OCI-M2 (cell line): ENCODE measurements around the gene OTP.
A peak's percentile ranks its signal among the peaks of the same experiment; 100 is the strongest.

Experiments
- DNase-seq: peaks from one replicate; lab custom pipeline; 2025; ENCODE audit not compliant: unreplicated experiment; lab: John Stamatoyannopoulos, UW

Gene OTP

GRCh38 chr5:77640589-77641396 lies 2.3 kb upstream of the OTP start:
- no peak for DNase-seq

- DNase-seq: no peak
Measured at GRCh38 chr5:77638763-77639671, 504 bp upstream of the OTP start.

- no peak for DNase-seq
Measured at GRCh38 chr5:77637170-77637997, 1.1 kb downstream of the OTP start.

- no peak for DNase-seq
Measured at GRCh38 chr5:77636641-77637169, 1.8 kb downstream of the OTP start.

GRCh38 chr5:77635917-77636640 lies 2.4 kb downstream of the OTP start:
- DNase-seq: no peak

- DNase-seq: no peak
Measured at GRCh38 chr5:77635067-77635916, 3.2 kb downstream of the OTP start.

- no peak for DNase-seq
Measured at GRCh38 chr5:77633709-77634108, 4.8 kb downstream of the OTP start.

- no peak for DNase-seq
Measured at GRCh38 chr5:77633207-77633675, 5.3 kb downstream of the OTP start.

GRCh38 chr5:77632526-77633206 lies 5.8 kb downstream of the OTP start:
- no peak for DNase-seq

GRCh38 chr5:77630114-77630680 lies 8.3 kb downstream of the OTP start:
- DNase-seq: peak; percentile 22

- DNase-seq: no peak
Measured at GRCh38 chr5:77629509-77630113, 8.9 kb downstream of the OTP start.

GRCh38 chr5:77628840-77629508 lies 9.5 kb downstream of the OTP start:
- DNase-seq: no peak

GRCh38 chr5:77627869-77628674 lies 10.4 kb downstream of the OTP start:
- no peak for DNase-seq

- DNase-seq: no peak
Measured at GRCh38 chr5:77623203-77623740, 15.2 kb downstream of the OTP start.

- DNase-seq: no peak
Measured at GRCh38 chr5:77621440-77621839, 17.1 kb downstream of the OTP start.

- DNase-seq: no peak
Measured at GRCh38 chr5:77620405-77620804, 18.1 kb downstream of the OTP start.
